Thyroid gland (tissue), 4 donors: ENCODE data around the gene P4HTM.

Experiments used
- CTCF ChIP-seq, 6 experiments: fragments of 200-600 bp in 3 of 6; fragments of 450-650 bp in 3 of 6; sonication (generic) in 3 of 6; IDR thresholded peaks; one replicate each; pipeline ENCODE4 v1.5.1; 2016 to 2019; ENCODE audit warnings: antibody characterized with exemption in 6 of 6, mild to moderate bottlenecking in 2 of 6, inconsistent platforms in 1 of 6, moderate library complexity in 1 of 6
- POLR2A ChIP-seq, 2 donors: fragments of 450-650 bp; IDR thresholded peaks; one replicate each; pipeline ENCODE4 v1.6.1; 2017; ENCODE audit warnings: antibody characterized with exemption in 2 of 2, mild to moderate bottlenecking in 2 of 2, moderate library complexity in 1 of 2

- no peak for TF ChIP-seq CTCF (IDR thresholded peaks at IDR 0.05)
- TF ChIP-seq POLR2A (IDR thresholded peaks at IDR 0.05): no peak
These were observed 29.1 kb upstream of the P4HTM start for GRCh38 chr3:48960841-48961413.
